ENCODE results near the gene RNU5D-1. TPM values are rescaled to one million over a fixed set of nuclear protein-coding genes. Genes with fewer than 3 reads are reported as not detected.
A peak's percentile ranks its signal among the peaks of the same experiment; 100 is the strongest.

The RNU5D-1 gene
- total and polyA plus RNA-seq, 2 of the 13 experiments (the other 11 are each of a cell fraction or from before 2014, with no cell fraction given) = 165 TPM; not detected in 1

DNA sequence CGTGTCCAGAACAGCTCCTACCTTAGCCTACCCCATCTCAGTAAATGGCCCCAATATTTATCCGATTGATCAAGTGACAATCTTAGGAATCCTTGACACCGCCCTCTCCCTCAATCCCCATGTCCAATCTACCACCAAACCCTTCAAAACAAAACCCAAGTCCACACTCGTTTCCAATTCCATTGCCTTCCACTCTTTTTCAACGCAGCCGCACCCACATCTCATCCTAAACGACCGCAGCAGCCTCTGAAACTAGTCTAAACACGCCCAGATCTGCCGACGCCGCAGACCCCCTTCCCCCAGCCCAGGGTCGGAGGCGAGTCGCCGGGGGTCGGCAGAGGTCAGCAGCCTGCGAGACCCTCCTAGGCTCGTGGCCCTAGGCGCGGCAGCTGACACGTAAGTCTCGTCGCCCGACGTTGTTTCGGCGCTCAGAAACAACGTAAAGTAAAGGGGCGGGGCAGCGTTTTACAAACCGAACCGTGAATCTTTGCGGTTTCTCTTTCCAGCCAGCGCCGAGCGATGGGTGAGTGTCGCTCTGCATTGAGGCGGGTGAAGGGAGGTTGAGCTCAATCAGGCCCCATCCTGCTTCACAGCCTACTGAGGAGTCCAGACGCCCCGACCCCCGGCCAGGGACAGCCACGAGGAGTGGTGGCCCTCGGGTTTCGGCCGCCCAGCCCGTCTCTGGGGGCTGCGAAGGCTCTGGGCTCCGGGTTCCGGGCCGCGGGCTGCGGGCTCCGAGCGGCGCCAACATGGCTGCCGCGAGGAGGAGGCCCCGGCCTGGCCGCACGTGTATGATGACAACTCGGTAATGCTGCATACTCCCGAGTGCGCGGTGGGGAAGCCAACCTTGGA lies 44.3 kb upstream of the RNU5D-1 start, which contains the start of gene RPS8 (continued):
- TF ChIP-seq MLXIP (CRISPR knock-in tag; IDR thresholded peaks at IDR 0.05; ENCODE audit: borderline replicate concordance) = no peak; the same call in 1 of the 2 replicates
- TF ChIP-seq, protein P1, sequence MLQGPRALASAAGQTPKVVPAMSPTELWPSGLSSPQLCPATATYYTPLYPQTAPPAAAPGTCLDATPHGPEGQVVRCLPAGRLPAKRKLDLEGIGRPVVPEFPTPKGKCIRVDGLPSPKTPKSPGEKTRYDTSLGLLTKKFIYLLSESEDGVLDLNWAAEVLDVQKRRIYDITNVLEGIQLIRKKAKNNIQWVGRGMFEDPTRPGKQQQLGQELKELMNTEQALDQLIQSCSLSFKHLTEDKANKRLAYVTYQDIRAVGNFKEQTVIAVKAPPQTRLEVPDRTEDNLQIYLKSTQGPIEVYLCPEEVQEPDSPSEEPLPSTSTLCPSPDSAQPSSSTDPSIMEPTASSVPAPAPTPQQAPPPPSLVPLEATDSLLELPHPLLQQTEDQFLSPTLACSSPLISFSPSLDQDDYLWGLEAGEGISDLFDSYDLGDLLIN (CRISPR knock-in tag; IDR thresholded peaks at IDR 0.05; ENCODE audit: borderline replicate concordance) = peak; percentile 82; the same call in 1 of the 2 replicates
- no peak for TF ChIP-seq ZNF333 (CRISPR knock-in tag; IDR thresholded peaks at IDR 0.05; ENCODE audit: borderline replicate concordance)
- peak; percentile 92 for TF ChIP-seq ARID4A (CRISPR knock-in tag; IDR thresholded peaks at IDR 0.05; ENCODE audit: borderline replicate concordance)
- TF ChIP-seq ZNF253 (CRISPR knock-in tag; IDR thresholded peaks at IDR 0.05; ENCODE audit: borderline replicate concordance) = peak; percentile 78; the same call in 1 of the 2 replicates
- TF ChIP-seq ZBTB42 (CRISPR knock-in tag; IDR thresholded peaks at IDR 0.05) = peak; percentile 73; the same call in 1 of the 2 replicates
- TF ChIP-seq HCFC1 (IDR thresholded peaks at IDR 0.05; ENCODE audit: low read depth, low read length) = peak; percentile 72
- TF ChIP-seq ZBTB26 (CRISPR knock-in tag; IDR thresholded peaks at IDR 0.05; ENCODE audit: borderline replicate concordance) = peak; percentile 67; the same call in 1 of the 2 replicates
- TF ChIP-seq, protein P2, sequence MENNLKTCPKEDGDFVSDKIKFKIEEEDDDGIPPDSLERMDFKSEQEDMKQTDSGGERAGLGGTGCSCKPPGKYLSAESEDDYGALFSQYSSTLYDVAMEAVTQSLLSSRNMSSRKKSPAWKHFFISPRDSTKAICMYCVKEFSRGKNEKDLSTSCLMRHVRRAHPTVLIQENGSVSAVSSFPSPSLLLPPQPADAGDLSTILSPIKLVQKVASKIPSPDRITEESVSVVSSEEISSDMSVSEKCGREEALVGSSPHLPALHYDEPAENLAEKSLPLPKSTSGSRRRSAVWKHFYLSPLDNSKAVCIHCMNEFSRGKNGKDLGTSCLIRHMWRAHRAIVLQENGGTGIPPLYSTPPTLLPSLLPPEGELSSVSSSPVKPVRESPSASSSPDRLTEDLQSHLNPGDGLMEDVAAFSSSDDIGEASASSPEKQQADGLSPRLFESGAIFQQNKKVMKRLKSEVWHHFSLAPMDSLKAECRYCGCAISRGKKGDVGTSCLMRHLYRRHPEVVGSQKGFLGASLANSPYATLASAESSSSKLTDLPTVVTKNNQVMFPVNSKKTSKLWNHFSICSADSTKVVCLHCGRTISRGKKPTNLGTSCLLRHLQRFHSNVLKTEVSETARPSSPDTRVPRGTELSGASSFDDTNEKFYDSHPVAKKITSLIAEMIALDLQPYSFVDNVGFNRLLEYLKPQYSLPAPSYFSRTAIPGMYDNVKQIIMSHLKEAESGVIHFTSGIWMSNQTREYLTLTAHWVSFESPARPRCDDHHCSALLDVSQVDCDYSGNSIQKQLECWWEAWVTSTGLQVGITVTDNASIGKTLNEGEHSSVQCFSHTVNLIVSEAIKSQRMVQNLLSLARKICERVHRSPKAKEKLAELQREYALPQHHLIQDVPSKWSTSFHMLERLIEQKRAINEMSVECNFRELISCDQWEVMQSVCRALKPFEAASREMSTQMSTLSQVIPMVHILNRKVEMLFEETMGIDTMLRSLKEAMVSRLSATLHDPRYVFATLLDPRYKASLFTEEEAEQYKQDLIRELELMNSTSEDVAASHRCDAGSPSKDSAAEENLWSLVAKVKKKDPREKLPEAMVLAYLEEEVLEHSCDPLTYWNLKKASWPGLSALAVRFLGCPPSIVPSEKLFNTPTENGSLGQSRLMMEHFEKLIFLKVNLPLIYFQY (CRISPR knock-in tag; IDR thresholded peaks at IDR 0.05; ENCODE audit: borderline replicate concordance) = no peak; the same call in 1 of the 2 replicates
- no peak; the same call in 1 of the 2 replicates for TF ChIP-seq IRX3 (CRISPR knock-in tag; IDR thresholded peaks at IDR 0.05; ENCODE audit: borderline replicate concordance, low read depth)
- no peak; the same call in 1 of the 2 replicates for TF ChIP-seq ZNF547 (CRISPR knock-in tag; IDR thresholded peaks at IDR 0.05)
- TF ChIP-seq ZNF570 (CRISPR knock-in tag; IDR thresholded peaks at IDR 0.05; ENCODE audit: borderline replicate concordance) = peak; percentile 81; the same call in 1 of the 2 replicates
- TF ChIP-seq CEBPG (CRISPR knock-in tag; IDR thresholded peaks at IDR 0.05) = peak; percentile 44

All from HepG2 (cell line).